Activated CD4-positive, CD25-positive, alpha-beta regulatory T cell treated with anti-CD3 and anti-CD28 coated beads, Interleukin-2, amount 50 U/mL, for 72 hours (primary cell): Measurements from ENCODE around the gene DNAJC27.

Source experiments
- DNase-seq: peaks from one replicate; pipeline ENCODE4 v3.0.0; 2021

Gene DNAJC27

DNA sequence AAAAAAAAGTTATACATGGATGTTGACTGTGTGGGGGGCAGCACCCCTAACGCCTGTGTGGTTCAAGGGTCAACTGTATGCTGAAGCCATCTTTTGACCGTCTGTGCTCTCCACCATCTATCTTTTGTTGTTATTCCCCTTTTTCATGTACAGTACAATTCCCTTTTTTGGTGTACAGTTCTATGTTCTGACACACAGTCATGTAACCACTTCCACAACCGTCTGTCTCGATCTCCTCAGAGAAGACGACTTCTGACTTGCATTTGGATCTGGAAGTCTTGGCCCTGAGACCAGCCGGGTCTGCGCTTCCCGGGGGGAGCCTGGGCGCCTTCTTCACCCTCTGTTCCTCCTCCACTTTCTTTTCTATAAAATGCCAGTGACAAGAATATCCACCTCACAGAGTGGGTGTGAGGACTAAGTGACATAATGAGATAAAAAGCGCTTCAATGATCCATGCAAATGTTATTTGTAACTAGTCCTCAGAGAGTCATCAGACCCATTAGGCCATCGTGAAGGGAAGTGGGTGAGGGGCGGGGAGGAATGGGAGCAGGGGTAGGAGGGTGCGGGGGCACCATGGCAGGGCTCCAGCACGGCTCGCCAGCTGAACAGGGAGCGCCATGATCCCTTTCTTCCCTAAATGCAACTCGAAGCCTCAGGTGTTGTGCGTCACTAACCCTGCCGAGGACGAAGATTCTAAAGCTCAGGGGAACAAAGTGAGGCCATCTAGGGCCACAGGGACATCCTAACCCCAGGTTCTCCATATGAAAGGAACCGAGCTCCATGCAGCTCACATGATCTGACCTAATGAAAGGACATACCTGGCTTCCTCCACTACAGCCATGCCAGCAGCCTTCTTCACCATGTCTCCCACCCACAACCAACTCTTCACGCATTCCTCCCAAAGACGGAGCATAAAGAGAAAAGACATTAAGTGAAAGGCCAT lies 68.3 kb downstream of the DNAJC27 start:
- DNase-seq: no peak

DNA sequence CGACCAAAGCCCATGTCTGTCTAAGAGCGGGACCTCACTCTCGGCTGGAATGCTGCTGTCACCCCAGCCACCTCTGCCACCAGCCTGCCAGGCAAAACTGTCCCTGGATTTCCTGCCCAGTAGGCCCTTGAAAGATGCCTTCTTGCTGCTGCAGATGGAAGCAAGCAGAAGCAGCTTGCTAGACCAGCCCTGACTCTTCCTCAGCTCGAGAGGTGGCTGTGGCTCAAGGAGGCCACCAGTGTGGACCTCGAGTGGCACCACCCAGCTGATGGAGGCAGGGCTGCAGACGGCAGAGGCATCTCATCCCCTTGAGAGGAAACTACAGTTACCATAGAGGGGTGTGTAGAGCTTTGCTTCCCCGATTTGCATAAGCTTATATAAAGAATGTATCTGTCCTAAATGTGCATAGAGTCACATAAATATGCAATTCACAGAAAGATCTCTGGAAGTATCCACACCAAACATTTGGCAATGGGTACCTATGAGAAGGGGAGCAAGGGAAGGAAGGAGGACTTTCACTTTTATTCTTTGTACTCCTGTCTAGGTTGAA lies 72.3 kb downstream of the DNAJC27 start:
- DNase-seq: no peak

DNA sequence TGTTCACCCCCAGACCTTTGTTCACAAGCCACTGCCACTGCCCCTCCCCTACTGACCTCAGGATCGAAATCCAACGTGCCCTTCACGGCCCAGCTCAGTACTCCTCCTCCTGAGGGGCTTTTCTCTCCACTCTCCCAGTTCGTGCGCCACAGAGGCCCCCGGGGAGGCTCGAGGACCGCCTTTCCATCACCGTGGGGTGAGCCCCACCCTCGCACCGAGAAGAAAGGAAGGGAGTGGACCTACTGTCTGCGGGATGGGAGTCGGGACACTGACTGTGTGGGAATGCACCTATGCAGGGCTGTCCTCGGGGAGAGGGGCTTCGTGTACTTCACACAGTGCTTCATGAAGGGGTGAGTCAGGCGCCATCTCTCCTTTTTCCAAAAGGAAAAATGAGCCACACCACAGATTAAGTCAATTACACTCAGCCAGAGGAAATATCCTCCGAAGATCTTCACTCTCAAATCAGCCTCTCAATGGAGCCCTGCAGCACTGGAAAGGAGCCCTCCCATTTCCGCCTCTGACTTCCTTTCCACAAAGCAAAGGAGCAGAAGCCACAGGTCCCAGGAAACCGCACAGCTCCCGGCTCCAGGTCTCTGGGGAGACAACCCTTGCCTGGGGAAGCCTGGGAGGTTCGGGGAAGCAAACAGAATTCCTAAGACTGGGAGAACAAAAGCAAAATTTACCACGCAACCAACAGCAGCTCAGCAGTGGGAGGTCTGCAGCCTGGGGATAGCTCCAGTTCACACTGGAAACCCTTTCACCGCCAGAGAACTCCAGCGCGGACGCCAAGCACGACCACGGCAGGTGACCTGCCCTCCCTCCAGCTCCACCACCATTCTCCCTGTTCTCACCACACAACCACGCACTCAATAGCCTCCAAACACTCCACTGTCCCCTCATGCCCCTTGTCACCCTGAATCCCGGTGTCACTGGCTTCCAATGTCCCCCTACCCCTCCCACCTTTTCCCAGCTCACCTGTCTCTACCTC lies 73.3 kb downstream of the DNAJC27 start:
- DNase-seq: no peak

DNA sequence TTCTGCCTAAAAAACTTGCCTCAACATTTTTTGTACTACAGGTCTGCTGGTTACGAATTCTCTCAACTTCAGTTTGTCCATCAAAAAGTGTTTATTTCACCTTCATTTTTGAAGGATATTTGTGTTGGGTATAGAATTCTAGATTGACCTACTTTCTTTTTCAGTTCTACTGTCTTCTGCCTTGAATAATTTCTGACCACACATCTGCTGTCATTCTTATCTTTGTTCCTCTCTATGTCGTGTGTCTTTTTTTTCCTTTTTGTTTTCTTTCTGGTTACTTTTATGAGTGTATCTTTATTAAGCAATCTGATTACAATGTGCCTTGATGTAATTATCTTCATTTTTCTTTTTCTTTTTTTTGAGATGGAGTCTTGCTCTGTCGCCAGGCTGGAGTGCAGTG lies 77.0 kb downstream of the DNAJC27 start:
- DNase-seq: no peak

DNA sequence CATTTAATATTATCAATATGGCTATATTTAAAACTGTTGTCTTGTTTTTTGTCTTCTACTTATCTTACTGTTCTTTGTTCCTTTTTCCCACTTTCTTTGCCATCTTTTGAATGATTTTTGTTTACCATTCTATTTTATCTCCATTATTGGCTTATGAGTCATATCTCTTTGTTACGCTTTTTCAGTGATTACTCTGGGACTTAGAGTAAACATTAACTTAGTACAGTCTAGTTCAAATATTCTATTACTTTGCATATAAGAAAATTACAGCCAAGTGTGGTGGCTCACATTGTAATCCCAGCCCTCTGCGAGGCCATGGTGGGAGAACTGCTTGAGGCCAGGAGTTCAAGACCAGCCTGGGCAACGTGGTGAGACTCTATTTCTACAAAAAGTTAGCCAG lies 77.8 kb downstream of the DNAJC27 start:
- no peak for DNase-seq
